Hepatocyte (in vitro differentiated cells): ENCODE measurements around the gene OR4D5.

Source experiments
- CTCF ChIP-seq: fragments of 200-600 bp; sonication (generic); IDR thresholded peaks from 2 replicates; pipeline ENCODE4 v1.5.1; 2016; ENCODE audit warnings: antibody characterized with exemption, mild to moderate bottlenecking; ENCODE audit not compliant: poor library complexity
- EZH2phosphoT487 ChIP-seq: fragments of 200-600 bp; sonication (generic); IDR thresholded peaks from one replicate; pipeline ENCODE4 v1.6.1; 2018; ENCODE audit warnings: antibody characterized with exemption, mild to moderate bottlenecking, low read depth, moderate library complexity; ENCODE audit not compliant: unreplicated experiment, severe bottlenecking

- TF ChIP-seq EZH2phosphoT487 (no peak), CTCF (no peak)
Observed at GRCh38 chr11:123979311-123979710, 39.9 kb downstream of the OR4D5 start.
